GM19395 (cell line): ENCODE results near the gene KRTAP5-7.
"Not testable (repeated sequence)": the region's sequence is repeated elsewhere in the genome, so short reads cannot be mapped to it uniquely, and the experiment has no call there.

ENCODE experiments used
- ATAC-seq: cut with Tn5 transposase; IDR thresholded peaks from one replicate; pipeline ENCODE4 v1.9.1; 2021; ENCODE audit warnings: mild to moderate bottlenecking, moderate library complexity; ENCODE audit not compliant: unreplicated experiment

The KRTAP5-7 gene

DNA sequence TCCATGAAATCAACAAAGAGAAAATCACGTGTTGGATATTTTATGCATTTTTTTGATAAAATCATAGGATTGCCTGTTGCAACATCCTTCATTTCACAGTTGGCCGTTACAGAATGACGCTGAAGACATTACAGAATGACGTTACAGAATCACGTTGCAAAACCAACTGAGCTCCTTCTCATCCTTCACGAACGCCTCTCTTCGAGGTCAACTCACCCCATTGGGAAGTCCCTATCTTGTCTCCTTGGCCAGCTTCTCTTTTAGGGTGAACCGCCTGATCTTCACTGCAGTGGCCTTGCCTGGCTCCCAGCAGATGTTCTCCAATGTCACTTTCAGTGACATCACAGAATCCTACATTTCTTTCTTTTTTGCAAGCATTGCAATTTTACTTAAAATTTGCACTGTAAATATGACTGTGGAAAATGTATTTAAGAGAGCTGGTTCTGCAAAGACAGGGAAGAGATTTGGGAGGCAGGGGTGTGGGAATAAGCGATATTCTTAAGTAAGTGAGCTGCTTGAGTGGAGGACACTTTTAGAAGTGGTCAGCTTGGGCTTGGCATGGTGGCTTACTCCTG is 5.1 kb downstream of the KRTAP5-7 start:
- no peak for ATAC-seq

- not testable (repeated sequence) for ATAC-seq
Measured at GRCh38 chr11:71534711-71535608, 7.9 kb downstream of the KRTAP5-7 start.

GRCh38 chr11:71535825-71536224 is 8.8 kb downstream of the KRTAP5-7 start:
- ATAC-seq: no peak

DNA sequence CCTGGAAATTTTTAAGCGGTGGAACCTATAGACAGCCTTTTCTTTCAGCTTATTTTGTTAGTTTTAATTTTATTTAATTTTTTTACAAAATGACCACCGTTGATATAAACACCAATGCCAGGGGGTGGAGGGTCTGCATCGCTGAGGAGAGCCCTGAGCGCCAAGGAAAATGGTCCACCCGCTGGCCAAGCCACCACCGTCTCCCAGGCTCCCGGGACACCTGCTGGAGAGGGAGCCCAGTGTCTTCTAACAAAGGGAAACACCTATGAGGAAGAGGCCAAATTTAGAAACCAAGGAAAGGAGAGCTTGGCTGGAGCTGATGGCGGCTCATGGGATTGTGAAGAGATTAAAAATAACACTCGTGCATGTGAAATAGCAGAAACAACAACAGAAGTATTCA is 10.5 kb downstream of the KRTAP5-7 start:
- ATAC-seq: no peak

DNA sequence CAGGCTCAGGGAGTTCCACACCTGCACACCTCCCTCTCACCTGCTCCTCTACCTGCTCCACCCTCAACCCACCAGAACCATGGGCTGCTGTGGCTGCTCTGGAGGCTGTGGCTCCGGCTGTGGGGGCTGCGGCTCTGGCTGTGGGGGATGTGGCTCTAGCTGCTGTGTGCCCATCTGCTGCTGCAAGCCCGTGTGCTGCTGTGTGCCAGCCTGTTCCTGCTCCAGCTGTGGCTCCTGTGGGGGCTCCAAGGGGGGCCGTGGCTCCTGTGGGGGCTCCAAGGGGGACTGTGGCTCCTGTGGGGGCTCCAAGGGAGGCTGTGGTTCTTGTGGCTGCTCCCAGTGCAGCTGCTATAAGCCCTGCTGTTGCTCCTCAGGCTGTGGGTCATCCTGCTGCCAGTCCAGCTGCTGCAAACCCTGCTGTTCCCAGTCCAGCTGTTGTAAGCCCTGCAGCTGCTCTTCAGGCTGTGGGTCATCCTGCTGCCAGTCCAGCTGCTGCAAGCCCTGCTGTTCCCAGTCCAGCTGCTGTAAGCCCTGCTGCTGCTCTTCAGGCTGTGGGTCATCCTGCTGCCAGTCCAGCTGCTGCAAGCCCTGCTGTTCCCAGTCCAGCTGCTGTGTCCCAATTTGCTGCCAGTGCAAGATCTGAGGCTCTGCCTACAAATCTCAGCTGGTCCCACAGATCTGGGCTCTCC is 11.1 kb downstream of the KRTAP5-7 start, which contains the start of gene KRTAP5-8:
TSS of gene KRTAP5-8 (plus strand) at position 49 of the 689 bp plus-strand sequence. CDS start at position 80, 31 bp downstream.
- ATAC-seq: not testable (repeated sequence)

DNA sequence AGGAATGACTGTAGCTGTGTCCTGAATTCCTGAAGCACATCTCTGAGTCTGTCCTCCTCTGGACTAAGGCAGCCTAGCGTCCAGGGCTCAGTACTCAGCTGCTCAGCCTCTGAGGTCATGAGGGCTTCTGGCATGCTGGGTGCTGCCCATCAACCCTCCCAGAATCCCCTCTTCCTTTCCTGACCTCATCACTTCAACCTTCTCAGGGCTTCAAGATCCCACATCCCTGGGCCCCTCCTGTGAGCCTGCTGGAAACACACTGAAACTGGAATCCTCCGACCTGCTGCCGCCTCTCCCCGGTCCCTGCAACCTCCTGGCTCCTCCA is 11.6 kb downstream of the KRTAP5-7 start:
- no peak for ATAC-seq

DNA sequence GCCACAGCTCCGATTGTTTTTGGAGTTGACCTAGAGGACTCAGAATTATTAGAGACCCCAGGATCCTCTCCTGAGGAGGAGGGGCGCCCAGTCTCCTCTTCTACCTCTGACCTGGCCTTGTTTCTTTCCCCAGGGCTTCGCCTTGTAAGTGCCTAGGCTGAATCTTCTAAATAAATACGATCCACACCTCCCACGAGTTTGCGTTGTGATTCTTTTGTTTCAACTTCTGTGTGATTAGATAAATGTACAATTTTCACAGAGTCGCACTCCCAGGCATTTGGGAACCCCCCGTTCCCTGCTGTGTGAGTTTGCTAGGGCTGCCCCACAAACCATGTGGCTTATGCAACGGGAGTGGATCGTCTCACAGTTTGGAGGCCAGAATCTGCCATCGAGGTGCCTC is 11.9 kb downstream of the KRTAP5-7 start:
- ATAC-seq: no peak

DNA sequence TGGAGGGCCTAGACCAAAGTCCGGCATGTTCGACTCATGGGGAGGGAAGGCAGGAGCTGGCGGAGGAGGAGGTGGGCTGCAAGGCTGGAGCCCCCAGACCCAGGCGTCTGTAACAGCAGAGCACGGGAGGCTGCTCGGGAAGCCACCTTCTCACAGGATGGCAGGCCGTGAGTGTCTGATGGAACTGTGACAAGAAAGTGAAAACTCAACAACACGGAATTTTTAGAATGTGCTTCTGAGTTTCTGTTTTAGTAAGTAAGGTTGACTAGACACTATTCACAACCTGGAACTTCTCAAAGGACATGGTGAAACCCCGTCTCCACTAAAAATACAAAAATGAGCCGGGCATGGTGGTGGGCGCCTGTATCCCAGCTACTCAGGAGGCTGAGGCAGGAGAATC is 12.9 kb downstream of the KRTAP5-7 start:
- ATAC-seq: not testable (repeated sequence)

GRCh38 chr11:71540521-71541304 is 13.6 kb downstream of the KRTAP5-7 start:
- ATAC-seq: not testable (repeated sequence)

- ATAC-seq: no peak
Measured at GRCh38 chr11:71542382-71542781, 15.3 kb downstream of the KRTAP5-7 start.

DNA sequence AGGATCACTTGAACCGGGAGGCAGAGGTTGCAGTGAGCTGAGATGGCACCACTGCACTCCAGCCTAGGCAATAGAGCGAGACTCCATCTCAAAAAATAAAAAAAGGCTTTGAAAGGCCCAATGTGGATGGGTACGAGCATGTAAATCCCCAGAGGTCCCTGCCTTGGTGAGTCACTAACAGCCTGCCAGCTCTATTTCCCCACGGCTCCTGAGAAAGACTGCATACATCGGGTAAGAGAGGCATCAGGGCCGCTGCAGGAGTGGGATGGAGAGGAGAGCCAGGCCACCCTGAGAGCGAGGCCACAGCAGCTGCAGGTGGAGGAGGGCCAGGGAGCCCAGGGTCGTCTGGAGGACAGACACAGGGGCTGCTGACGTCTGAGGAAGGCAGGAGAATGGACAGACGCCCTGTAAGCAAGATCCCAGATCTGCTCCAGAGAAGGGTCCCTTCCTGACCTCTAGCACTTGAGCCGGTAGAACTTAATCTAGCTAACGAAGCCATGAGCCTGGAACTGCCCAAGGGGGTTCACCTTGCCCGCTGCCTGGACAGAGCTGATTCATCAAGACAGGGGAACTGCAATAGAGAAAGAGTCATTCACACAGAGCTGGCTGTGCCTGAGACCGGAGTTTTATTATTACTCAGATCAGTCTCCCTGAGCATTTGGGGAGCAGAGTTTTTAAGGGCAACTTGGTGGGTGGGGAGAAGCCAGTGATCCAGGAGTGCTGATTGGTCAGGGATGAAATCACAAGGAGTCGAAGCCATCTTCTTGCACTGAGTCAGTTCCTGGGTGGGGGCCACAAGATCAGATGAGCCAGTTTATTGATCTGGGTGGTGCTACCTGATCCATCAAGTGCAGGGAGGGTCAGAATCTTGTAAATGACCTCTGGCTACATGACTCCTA is 16.1 kb downstream of the KRTAP5-7 start:
- ATAC-seq: no peak

GRCh38 chr11:71543866-71544265 is 16.8 kb downstream of the KRTAP5-7 start:
- no peak for ATAC-seq

DNA sequence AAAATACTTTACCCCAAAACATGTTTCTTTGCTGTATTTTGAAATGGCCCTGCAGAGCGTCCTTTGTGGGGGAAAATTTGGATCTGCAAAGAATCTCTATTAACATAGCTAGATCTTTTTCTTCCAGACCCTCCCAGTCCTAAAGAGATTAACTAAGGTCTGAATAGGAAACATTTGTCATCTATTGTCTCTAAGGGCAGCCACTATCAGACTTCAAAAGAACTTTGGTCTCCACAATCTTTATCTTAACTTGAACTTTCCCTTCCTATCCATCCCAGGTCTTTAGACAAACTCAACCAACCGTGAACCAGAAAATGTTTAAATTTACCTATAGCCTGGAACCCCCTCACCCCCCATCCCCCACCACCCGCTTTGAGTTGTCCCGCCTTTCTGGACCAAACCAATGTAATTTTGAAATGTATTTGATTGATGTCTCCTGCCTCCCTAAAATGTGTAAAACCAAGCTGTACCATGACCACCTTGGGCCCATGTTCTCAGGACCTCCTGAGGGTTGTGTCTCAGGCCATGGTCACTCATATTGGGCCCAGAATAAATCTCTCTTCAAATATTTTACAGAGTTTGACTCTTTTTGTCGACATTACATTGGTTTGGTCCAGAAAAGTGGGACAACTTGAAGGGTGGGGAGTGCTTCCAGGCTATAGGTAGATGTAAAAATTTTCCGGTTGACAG is 17.6 kb downstream of the KRTAP5-7 start:
- no peak for ATAC-seq

DNA sequence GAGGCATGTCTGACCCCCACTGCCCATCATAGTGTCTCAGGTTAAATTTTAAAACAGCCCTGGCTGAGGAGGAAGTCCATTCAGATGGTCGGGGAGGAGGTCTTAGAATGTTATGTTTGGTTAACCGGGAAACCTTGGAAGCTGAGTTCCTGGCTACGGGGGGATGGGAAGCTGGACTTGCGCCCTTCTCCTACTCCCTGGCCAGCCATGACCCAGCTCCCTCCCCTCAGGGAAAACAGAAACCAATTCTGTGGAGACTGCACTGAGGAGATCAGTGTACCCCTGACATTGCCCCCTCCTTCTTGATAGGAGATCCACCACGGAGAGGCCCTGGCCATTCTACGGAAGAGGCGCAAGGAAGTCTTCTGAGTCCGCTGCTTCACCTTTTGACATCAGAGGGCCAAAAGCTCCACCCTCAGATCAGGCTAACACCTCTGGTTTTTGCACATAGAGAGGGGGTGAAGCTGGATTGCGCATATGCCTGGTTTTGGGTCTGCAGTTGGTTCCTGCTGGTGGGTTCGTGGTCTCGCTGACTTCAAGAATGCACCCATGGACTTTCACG is 18.4 kb downstream of the KRTAP5-7 start:
- no peak for ATAC-seq

DNA sequence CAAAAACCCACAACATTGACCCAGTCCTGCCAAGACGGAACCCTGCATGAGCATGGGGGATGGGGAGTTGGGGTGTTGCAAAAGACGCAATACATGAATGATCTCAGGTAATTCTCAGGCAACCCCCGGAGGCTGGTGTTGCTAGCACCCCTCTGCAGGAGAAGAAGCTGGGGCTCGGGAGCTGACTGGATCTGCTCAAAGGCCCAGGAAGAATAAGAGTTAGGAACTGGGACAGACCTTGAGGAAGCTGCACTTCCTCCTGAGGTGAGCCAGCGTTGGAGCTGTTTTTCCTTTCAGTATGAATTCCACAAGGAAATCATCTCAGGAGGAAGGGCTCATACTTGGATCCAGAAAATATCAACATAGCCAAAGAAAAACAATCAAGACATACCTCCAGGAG is 21.1 kb downstream of the KRTAP5-7 start, which contains the start of gene KRTAP5-9:
TSS of gene KRTAP5-9 (plus strand) at position 301 of the 400 bp plus-strand sequence. CDS start 238 bp downstream, outside the sequence.
- ATAC-seq: no peak

- no peak for ATAC-seq
Measured at GRCh38 chr11:71548716-71549151, 21.7 kb downstream of the KRTAP5-7 start.

DNA sequence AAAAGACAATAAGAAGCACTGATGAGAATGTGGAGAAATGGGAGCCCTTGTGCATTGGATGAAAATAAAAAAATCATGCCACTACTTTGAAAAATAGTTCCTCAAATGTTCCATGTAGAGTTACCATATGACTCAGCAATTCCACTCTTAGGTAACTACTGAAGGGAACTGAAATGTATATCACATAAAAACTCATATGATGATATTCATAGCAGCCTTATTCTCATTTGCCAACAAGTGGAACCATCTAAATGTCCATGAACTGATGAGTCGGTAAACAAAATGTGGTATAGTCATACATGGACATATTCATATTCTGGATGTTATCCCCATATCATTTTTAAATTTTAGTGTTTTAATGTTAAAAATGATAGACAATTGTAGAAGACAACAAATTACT is 24.6 kb downstream of the KRTAP5-7 start:
- ATAC-seq: no peak

GRCh38 chr11:71554996-71555395 is 27.9 kb downstream of the KRTAP5-7 start:
- ATAC-seq: no peak

DNA sequence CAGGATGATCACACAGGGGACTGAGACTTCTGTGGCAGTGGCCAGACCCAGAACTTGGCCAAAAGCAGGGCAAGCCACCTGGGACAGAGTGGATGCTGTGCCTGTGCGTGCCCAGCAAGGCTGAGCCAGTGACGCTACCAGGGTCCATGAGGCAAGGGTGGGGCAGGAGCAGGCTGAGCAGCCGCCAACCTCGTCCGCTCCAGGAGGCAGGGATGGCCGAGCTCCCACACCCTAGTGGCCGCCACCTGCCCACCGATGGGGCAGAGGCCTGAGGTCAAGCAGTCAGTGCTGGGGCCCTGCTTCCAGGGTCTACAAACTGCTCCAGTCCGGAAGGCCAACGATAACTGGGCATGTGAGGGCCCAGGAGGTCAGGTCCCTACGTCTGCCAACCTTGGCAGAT is 28.4 kb downstream of the KRTAP5-7 start:
- no peak for ATAC-seq
